Cerebellar cortex (tissue), 1 donor: ENCODE results near the gene HSD17B2.
"Not testable (repeated sequence)": the region's sequence is repeated elsewhere in the genome, so short reads cannot be mapped to it uniquely, and the experiment has no call there.

Source experiments
- DNase-seq: peaks from one replicate; pipeline ENCODE4 v3.0.0-alpha.2; 2015; ENCODE audit warnings: low spot score

The HSD17B2 gene

GRCh38 chr16:82135844-82136243, 100.8 kb downstream of the HSD17B2 start:
- no peak for DNase-seq

GRCh38 chr16:82136956-82137821, 102.1 kb downstream of the HSD17B2 start:
- no peak for DNase-seq

GRCh38 chr16:82137822-82138167, 102.7 kb downstream of the HSD17B2 start:
- no peak for DNase-seq

- DNase-seq: no peak
Measured at GRCh38 chr16:82138478-82139285, 103.6 kb downstream of the HSD17B2 start.

- not testable (repeated sequence) for DNase-seq
Measured at GRCh38 chr16:82139286-82139571, 104.2 kb downstream of the HSD17B2 start.

GRCh38 chr16:82146556-82146955, 111.5 kb downstream of the HSD17B2 start:
- DNase-seq: no peak

- no peak for DNase-seq
Measured at GRCh38 chr16:82146957-82147356, 111.9 kb downstream of the HSD17B2 start.

- DNase-seq: no peak
Measured at GRCh38 chr16:82147546-82147945, 112.5 kb downstream of the HSD17B2 start.
